GM12891 (cell line): ENCODE measurements around the gene NLRP9.

Source experiments
- POLR2A ChIP-seq: IDR thresholded peaks from 2 replicates; pipeline ENCODE4 v1.6.1; 2011; ENCODE audit warnings: low read depth, low read length, control low read depth
- POLR2AphosphoS5 ChIP-seq: IDR thresholded peaks from 2 replicates; pipeline ENCODE4 v1.6.1; 2011; ENCODE audit warnings: low read depth, low read length, control low read depth
- POU2F2 ChIP-seq: IDR thresholded peaks from 2 replicates; pipeline ENCODE4 v1.6.1; 2011; ENCODE audit warnings: low read depth, mild to moderate bottlenecking, control low read depth, low read length, moderate library complexity

- TF ChIP-seq POLR2AphosphoS5 (no peak), POLR2A (no peak), POU2F2 (no peak)
Measured at GRCh38 chr19:55704494-55705245, 33.5 kb downstream of the NLRP9 start.
